Endothelial cell of umbilical vein (primary cell): ENCODE measurements around the gene FHOD3. TPM values are rescaled to one million over a fixed set of nuclear protein-coding genes. Genes with fewer than 3 reads are reported as not detected.

Experiments used
- BruUV-seq: library from RNA; stranded (reverse); fragments of 400-500 nt; replicated peaks from 2 replicates; lab custom pipeline; 2021; lab: Mats Ljungman, UMichigan
- CTCF ChIA-PET: fragments of 300-600, 350-600 bp; sonication (Branson Sonifier 250); formaldehyde crosslinking; loops from one replicate; lab custom pipeline; 2021; ENCODE audit warnings: antibody characterized with exemption, inconsistent platforms; lab: Charles Lee
- POLR2A ChIA-PET: fragments of 300-600, 350-600 bp; sonication (Branson Sonifier 250); formaldehyde crosslinking; loops from one replicate; lab custom pipeline; 2021; ENCODE audit warnings: antibody characterized with exemption, inconsistent platforms; lab: Charles Lee
- DNase-seq: peaks from one replicate; pipeline ENCODE4 v3.0.0-alpha.2; 2011; ENCODE audit warnings: low read depth, low spot score
- FAIRE-seq: peaks from 2 replicates; lab custom pipeline; 2011; peaks lifted over from hg19 to GRCh38; lab: Jason Lieb, UNC
- H2AFZ ChIP-seq: 2 replicates; pipeline ENCODE4 v1.6.0; 2012; ENCODE audit warnings: low read depth, low read length, control low read depth, inconsistent platforms
- H3K27ac ChIP-seq: 2 replicates; pipeline ENCODE4 v1.5.1; 2011; ENCODE audit warnings: low read depth, mild to moderate bottlenecking, control low read depth, low read length, moderate library complexity; ENCODE audit not compliant: insufficient read depth
- H3K27me3 ChIP-seq, 2 experiments: 2 replicates each; pipeline versions ENCODE4 v1.6.0 to v1.6.1; 2011; ENCODE audit warnings: low read length in 2 of 2, mixed read lengths in 1 of 2; ENCODE audit not compliant: control insufficient read depth in 2 of 2, insufficient read depth in 2 of 2
- H3K36me3 ChIP-seq, 2 experiments: 2 replicates in 1 of 2; 3 replicates in 1 of 2; pipeline ENCODE4 v1.5.1; 2011; ENCODE audit warnings: low read length in 2 of 2, mild to moderate bottlenecking in 1 of 2, moderate library complexity in 1 of 2; ENCODE audit not compliant: control insufficient read depth in 2 of 2, insufficient read depth in 2 of 2; ENCODE audit errors: extremely low read depth in 1 of 2
- H3K4me1 ChIP-seq: 3 replicates; pipeline ENCODE4 v1.5.1; 2011; ENCODE audit warnings: mild to moderate bottlenecking, low read length; ENCODE audit not compliant: control insufficient read depth, insufficient read depth; ENCODE audit errors: extremely low read depth
- H3K4me2 ChIP-seq: 2 replicates; pipeline ENCODE4 v1.6.1; 2011; ENCODE audit warnings: low read length, control low read depth, mixed read lengths; ENCODE audit not compliant: insufficient read depth
- H3K4me3 ChIP-seq, 3 experiments: fragments of 200-600 bp in 1 of 3; sonication (generic), shearing (Covaris generic) in 1 of 3; replicated peaks in 1 of 3; 2 replicates each; pipeline ENCODE4 v1.5.1; 2011 to 2016; ENCODE audit warnings: control low read depth in 3 of 3, low read length in 3 of 3, mild to moderate bottlenecking in 2 of 3, inconsistent platforms in 1 of 3, low read depth in 1 of 3, moderate library complexity in 1 of 3; ENCODE audit not compliant: insufficient read depth in 1 of 3
- H3K79me2 ChIP-seq: 2 replicates; pipeline ENCODE4 v1.6.0; 2012; ENCODE audit warnings: low read length, inconsistent platforms; ENCODE audit not compliant: control insufficient read depth, insufficient read depth
- H3K9ac ChIP-seq: replicated peaks from 2 replicates; pipeline ENCODE3; 2011; ENCODE audit warnings: low read length, control low read depth; ENCODE audit not compliant: insufficient read depth; ENCODE audit errors: extremely low read depth
- H3K9me1 ChIP-seq: replicated peaks from 3 replicates; pipeline ENCODE4 v1.6.0; 2011; ENCODE audit warnings: mild to moderate bottlenecking, low read length; ENCODE audit not compliant: control insufficient read depth, insufficient read depth; ENCODE audit errors: extremely low read depth
- H3K9me3 ChIP-seq: replicated peaks from 2 replicates; pipeline ENCODE4 v1.5.1; 2012; ENCODE audit warnings: low read length, inconsistent platforms; ENCODE audit not compliant: control insufficient read depth, insufficient read depth
- H4K20me1 ChIP-seq: replicated peaks from 2 replicates; pipeline ENCODE3; 2011; ENCODE audit warnings: mild to moderate bottlenecking, low read length; ENCODE audit not compliant: control insufficient read depth, insufficient read depth; ENCODE audit errors: extremely low read depth
- EZH2 ChIP-seq: IDR thresholded peaks from 2 replicates; pipeline ENCODE4 v1.6.1; 2012; ENCODE audit warnings: borderline replicate concordance, low read depth, mild to moderate bottlenecking, moderate library complexity, low read length, inconsistent platforms; ENCODE audit not compliant: severe bottlenecking
- FOS ChIP-seq: IDR thresholded peaks from 2 replicates; pipeline ENCODE4 v1.6.1; 2011; ENCODE audit warnings: mild to moderate bottlenecking, low read length, moderate library complexity, borderline replicate concordance; ENCODE audit not compliant: insufficient read depth
- GATA2 ChIP-seq: IDR thresholded peaks from 2 replicates; pipeline ENCODE4 v1.7.0; 2011; ENCODE audit warnings: low read depth, mild to moderate bottlenecking, moderate library complexity, mixed read lengths, low read length; ENCODE audit not compliant: insufficient read length, insufficient read depth
- JUN ChIP-seq: IDR thresholded peaks from 2 replicates; pipeline ENCODE4 v1.6.1; 2011; ENCODE audit warnings: borderline replicate concordance, low read depth; ENCODE audit not compliant: insufficient read length, insufficient read depth
- MYC ChIP-seq: IDR thresholded peaks from one replicate; pipeline ENCODE4 v1.6.1; 2011; ENCODE audit warnings: mild to moderate bottlenecking, low read depth, low read length
- POLR2A ChIP-seq: IDR thresholded peaks from 2 replicates; pipeline ENCODE4 v1.6.1; 2012; ENCODE audit warnings: low read depth, mild to moderate bottlenecking, control low read depth, low read length
- POLR2AphosphoS5 ChIP-seq: IDR thresholded peaks from 2 replicates; pipeline ENCODE4 v1.6.1; 2012; ENCODE audit warnings: low read depth, mild to moderate bottlenecking, control low read depth, low read length, moderate library complexity; ENCODE audit not compliant: insufficient read depth
- dilution Hi-C: fragments of 300-500 bp; cut with MboI; formaldehyde crosslinking; loops from one replicate; pipeline ENCODE4 v1.15.0; 2019; ENCODE audit warnings: low sequenced_read_pairs; ENCODE audit not compliant: extremely low pct_ligation_motif_present
- intact Hi-C: fragments of 100-400 bp; cut with micrococcal nuclease; formaldehyde crosslinking; loops from one replicate; pipeline ENCODE4 v1.10.0; 2022
- polyA plus RNA-seq, 4 experiments: library from polyadenylated mRNA; depleted of rRNA in 3 of 4; stranded (reverse) in 3 of 4; unstranded in 1 of 4; fragments of >200 nt; gene quantifications; 2 replicates each; pipeline versions ENCODE4 v1.2.1 to v1.2.3, GENCODE V29; 2011 to 2012; ENCODE audit warnings: missing spikeins in 1 of 4
- total RNA-seq: library from RNA; stranded (reverse); gene quantifications from 2 replicates; pipeline ENCODE4 v1.2.3, GENCODE V29; 2021
- TF ChIP-seq, protein P1 (sequence below): IDR thresholded peaks from 2 replicates; pipeline ENCODE4 v1.6.1; 2011; ENCODE audit not compliant: insufficient read depth, insufficient read length
- TF ChIP-seq, protein P2 (sequence below), 2 donors: IDR thresholded peaks; 1 replicate in 1 of 2; 2 replicates in 1 of 2; pipeline ENCODE4 v1.5.1; 2011; ENCODE audit warnings: low read length in 2 of 2, mild to moderate bottlenecking in 2 of 2, moderate library complexity in 2 of 2, control low read depth in 1 of 2, inconsistent platforms in 1 of 2, low read depth in 1 of 2; ENCODE audit not compliant: insufficient read depth in 1 of 2; ENCODE audit errors: extremely low read depth in 1 of 2

Gene FHOD3
- total and polyA plus RNA-seq, 2 donors (not counting 3 experiments of a cell fraction or from before 2014, with no cell fraction given): 0.06 to 1.5 TPM

DNA sequence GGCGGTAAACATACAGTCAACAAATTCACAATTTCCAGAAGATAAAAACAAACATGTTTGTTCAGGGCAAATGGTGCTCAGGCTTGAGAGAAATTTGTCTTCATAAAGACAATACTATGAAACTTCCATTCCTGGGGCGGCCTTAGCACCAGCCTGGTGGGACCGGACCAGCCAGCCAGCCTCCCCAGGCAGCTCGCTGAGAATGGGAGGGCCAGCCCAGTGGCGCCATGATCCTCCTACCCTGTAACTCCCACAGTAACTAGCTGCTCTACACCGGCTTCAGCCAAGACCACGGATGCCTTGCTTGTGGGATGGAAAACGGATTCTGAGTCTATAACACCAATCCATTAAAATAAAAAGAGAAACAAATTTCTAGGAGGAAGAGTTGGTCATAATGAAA is 24.2 kb upstream of the FHOD3 start:
- TF ChIP-seq FOS (no peak), MYC (no peak), GATA2 (no peak), EZH2 (no peak), POLR2AphosphoS5 (no peak), JUN (no peak), POLR2A (no peak)
- TF ChIP-seq, protein P1, sequence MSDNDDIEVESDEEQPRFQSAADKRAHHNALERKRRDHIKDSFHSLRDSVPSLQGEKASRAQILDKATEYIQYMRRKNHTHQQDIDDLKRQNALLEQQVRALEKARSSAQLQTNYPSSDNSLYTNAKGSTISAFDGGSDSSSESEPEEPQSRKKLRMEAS: no peak
- TF ChIP-seq, protein P2, sequence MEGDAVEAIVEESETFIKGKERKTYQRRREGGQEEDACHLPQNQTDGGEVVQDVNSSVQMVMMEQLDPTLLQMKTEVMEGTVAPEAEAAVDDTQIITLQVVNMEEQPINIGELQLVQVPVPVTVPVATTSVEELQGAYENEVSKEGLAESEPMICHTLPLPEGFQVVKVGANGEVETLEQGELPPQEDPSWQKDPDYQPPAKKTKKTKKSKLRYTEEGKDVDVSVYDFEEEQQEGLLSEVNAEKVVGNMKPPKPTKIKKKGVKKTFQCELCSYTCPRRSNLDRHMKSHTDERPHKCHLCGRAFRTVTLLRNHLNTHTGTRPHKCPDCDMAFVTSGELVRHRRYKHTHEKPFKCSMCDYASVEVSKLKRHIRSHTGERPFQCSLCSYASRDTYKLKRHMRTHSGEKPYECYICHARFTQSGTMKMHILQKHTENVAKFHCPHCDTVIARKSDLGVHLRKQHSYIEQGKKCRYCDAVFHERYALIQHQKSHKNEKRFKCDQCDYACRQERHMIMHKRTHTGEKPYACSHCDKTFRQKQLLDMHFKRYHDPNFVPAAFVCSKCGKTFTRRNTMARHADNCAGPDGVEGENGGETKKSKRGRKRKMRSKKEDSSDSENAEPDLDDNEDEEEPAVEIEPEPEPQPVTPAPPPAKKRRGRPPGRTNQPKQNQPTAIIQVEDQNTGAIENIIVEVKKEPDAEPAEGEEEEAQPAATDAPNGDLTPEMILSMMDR (IDR thresholded peaks at IDR 0.05; ENCODE audit: extremely low read depth in 1 of 2, insufficient read depth in 1 of 2, low read depth in 1 of 2, low read length in 2 of 2): no peak
- no peak for DNase-seq
- Histone ChIP-seq H3K4me3 (no peak overlapping the region), H3K27ac (no peak overlapping the region), H4K20me1 (no peaks in the 10 kb centered on the region), H3K9me1 (no peaks in the 10 kb centered on the region), H3K36me3 (no peaks in the 10 kb centered on the region), H3K9me3 (no peaks in the 10 kb centered on the region), H3K4me1 (no peaks in the 10 kb centered on the region), H3K9ac (no peak overlapping the region), H3K79me2 (no peaks in the 10 kb centered on the region), H3K27me3 (peaks cover 2 to 11% of the 10 kb centered on the region in 2 experiments), H3K4me2 (no peak overlapping the region), H2AFZ (no peak overlapping the region)
- intact Hi-C loops (no loop called here), dilution Hi-C loops (no loop called here)
- no TSS peak for BruUV-seq
- ChIA-PET POLR2A (no interaction called here), CTCF (interaction anchor here (0.6 to 1.6 kb wide), 2 partner anchors 11 to 190 kb away, joined by 3 to 8 read pairs; no protein-coding TSS in a partner anchor)
- no peak for FAIRE-seq
